Neuron (in vitro differentiated cells): ENCODE results near the gene FOXO3.
"Not testable (repeated sequence)": the region's sequence is repeated elsewhere in the genome, so short reads cannot be mapped to it uniquely, and the experiment has no call there.

Experiments
- H2AFZ ChIP-seq: one replicate; pipeline ENCODE4 v1.6.1; 2013; ENCODE audit warnings: low read depth, mild to moderate bottlenecking, inconsistent platforms, low read length, moderate library complexity
- H3K27me3 ChIP-seq: one replicate; pipeline ENCODE4 v1.6.1; 2013; ENCODE audit warnings: low read length; ENCODE audit not compliant: insufficient read depth
- H3K36me3 ChIP-seq: one replicate; pipeline ENCODE4 v1.6.1; 2013; ENCODE audit warnings: low read length; ENCODE audit not compliant: insufficient read depth
- H3K4me1 ChIP-seq: one replicate; pipeline ENCODE4 v1.6.1; 2013; ENCODE audit warnings: low read length; ENCODE audit not compliant: insufficient read depth
- H3K4me3 ChIP-seq: 2 replicates; pipeline ENCODE4 v1.5.1; 2013; ENCODE audit warnings: mild to moderate bottlenecking, low read length, moderate library complexity
- H3K9me3 ChIP-seq: one replicate; pipeline ENCODE4 v1.6.1; 2013; ENCODE audit warnings: low read length

The FOXO3 gene

DNA sequence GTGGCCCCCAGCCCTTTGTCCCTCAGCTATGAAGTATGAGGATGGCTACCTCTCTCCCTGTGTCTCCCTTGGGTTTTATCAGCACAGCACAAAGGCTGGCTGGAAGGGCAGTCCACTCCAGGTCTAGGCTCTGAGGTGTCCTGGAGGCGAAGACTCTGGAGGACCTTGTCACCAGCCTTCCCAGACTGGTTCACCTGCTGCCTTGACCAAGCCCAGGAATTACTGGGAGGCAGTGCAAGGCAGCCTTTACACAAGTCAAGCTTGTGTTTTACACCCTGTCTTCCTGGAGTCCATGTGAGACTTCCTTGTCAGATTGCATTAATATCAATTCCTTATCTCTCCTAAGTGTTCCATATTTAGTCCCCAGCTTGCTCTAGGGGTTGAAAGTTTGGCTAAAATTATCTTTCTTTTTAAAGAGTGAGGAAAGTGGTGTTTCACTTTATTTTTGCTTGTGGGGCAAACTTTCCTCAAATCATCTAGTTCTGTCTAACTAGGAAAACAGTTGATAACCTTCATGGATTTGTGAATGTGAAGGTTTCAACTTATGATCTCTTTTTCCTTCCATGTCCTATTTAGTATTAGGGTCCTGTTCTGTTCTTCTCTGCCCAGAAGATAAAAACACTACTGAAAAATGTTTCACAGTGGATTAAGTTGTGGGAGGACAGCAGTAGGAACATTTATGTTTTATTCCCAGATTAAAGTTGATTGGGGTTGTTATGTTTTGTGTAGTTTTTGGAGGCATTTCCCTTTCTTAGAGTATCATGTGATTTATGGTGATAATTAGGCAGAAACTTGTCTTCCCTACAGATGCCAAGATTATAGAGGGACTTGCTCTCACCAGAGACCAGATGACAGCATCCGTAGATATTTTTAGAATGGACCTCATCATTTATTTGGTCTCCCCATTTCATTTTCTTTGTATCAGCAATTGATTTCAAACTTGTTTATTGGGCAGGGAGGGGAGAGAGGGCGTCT, 114.8 kb downstream of the FOXO3 start:
- Histone ChIP-seq H3K27me3 (no peaks in the 10 kb centered on the region), H3K9me3 (no peaks in the 10 kb centered on the region), H3K4me3 (no peak overlapping the region), H2AFZ (no peak overlapping the region), H3K36me3 (no peaks in the 10 kb centered on the region), H3K4me1 (no peaks in the 10 kb centered on the region)

DNA sequence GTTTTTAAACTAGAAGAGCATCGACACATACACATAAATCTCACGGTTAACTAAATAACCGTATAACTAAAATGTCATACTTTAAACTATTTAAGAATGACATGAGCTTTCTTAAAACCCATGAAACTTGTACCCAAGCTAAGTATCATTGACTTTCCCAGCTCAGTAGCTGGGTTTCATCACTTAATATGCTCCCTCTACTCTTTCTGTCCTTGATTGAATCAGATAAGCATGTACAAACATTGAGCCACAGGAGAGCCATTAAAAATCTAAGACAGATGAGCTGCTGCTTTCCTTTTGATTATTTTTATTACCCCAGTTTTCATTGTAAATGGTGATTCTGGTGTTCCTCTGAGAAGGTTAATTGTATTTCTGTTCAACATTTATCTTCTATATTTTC, 115.8 kb downstream of the FOXO3 start:
- Histone ChIP-seq H3K36me3 (no peaks in the 10 kb centered on the region), H3K4me3 (no peak overlapping the region), H3K27me3 (no peaks in the 10 kb centered on the region), H3K9me3 (no peaks in the 10 kb centered on the region), H2AFZ (no peak overlapping the region), H3K4me1 (no peaks in the 10 kb centered on the region)

DNA sequence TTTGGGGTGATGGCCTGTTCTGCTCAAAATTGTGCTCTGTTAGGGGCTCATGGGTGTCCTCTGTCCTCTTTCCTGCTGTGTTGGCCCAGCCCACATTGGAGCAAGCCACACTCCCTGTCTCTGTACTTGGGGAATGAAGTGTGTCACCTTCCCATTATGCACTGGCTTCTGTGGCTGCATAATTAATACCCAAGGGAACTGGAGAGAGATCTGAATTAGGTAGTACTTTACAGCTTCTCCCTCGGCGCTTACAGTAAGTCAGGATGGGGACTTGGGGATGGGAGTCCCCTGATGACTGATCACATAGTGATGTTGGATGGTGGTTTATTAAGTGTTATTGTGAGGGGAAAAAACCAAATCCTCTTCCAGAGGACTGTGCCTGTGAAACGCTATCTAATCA, 116.6 kb downstream of the FOXO3 start:
- Histone ChIP-seq H3K27me3 (no peaks in the 10 kb centered on the region), H3K4me1 (no peaks in the 10 kb centered on the region), H3K9me3 (no peaks in the 10 kb centered on the region), H2AFZ (no peak overlapping the region), H3K4me3 (no peak overlapping the region), H3K36me3 (no peaks in the 10 kb centered on the region)

DNA sequence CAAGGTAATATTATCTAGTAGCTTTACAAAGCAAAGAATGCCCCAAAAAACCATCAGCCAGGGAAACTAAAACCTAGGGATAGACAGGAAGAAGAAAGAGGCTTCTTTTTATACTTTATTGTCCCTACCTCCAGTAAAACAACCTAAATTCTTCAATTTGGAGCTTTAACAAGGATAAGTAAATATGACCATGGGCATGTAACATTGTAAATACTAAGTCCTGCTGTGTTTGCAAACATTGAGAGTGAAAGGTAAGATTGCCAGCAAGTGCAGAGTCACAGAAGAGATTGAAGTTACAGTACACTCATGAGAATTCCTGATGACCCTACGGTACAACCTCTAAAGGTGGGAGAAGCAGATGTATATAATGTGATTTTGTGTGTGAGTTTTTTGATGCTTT, 117.2 kb downstream of the FOXO3 start:
- Histone ChIP-seq H3K27me3 (no peaks in the 10 kb centered on the region), H3K4me3 (no peak overlapping the region), H3K4me1 (no peaks in the 10 kb centered on the region), H3K36me3 (no peaks in the 10 kb centered on the region), H2AFZ (no peak overlapping the region), H3K9me3 (no peaks in the 10 kb centered on the region)

DNA sequence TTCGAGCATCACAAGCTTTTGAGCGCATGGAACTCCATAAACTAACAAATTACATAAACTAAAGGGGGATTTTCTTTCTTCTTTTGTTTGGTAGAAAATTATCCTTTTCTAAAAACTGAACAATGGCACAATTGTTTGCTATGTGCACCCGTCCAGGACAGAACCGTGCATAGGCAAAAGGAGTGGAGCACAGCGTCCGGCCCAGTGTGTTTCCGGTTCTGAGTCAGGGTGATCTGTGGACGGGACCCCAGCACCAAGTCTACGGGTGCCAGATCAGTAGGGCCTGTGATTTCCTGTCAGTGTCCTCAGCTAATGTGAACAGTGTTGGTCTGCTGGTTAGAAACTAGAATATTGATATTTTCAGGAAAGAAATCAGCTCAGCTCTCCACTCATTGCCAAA, 119.6 kb downstream of the FOXO3 start:
- not testable (repeated sequence) for H3K36me3 ChIP-seq, H3K4me1 ChIP-seq, H2AFZ ChIP-seq, H3K9me3 ChIP-seq, H3K27me3 ChIP-seq, H3K4me3 ChIP-seq

DNA sequence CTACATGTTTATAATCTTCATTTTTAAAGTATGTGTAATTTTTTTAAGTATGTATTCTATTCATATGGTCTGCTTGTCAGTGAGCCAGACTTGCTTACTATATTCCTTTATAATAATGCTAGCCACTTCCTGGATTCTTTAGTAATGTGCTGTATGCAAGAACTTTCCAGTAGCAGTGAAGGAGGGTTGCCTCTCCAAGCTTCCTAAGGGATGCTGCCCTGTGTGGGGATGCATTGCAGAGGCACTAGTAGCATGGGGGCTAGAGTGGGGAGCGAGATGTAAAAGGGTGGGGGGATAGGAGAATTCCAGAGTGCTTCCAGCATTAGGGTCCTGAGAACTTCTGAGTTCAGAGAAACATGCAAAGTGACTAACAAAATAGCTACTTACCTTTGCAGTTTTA, 121.0 kb downstream of the FOXO3 start:
- H3K4me1 ChIP-seq, H3K27me3 ChIP-seq, H2AFZ ChIP-seq, H3K36me3 ChIP-seq, H3K4me3 ChIP-seq, H3K9me3 ChIP-seq: not testable (repeated sequence)

DNA sequence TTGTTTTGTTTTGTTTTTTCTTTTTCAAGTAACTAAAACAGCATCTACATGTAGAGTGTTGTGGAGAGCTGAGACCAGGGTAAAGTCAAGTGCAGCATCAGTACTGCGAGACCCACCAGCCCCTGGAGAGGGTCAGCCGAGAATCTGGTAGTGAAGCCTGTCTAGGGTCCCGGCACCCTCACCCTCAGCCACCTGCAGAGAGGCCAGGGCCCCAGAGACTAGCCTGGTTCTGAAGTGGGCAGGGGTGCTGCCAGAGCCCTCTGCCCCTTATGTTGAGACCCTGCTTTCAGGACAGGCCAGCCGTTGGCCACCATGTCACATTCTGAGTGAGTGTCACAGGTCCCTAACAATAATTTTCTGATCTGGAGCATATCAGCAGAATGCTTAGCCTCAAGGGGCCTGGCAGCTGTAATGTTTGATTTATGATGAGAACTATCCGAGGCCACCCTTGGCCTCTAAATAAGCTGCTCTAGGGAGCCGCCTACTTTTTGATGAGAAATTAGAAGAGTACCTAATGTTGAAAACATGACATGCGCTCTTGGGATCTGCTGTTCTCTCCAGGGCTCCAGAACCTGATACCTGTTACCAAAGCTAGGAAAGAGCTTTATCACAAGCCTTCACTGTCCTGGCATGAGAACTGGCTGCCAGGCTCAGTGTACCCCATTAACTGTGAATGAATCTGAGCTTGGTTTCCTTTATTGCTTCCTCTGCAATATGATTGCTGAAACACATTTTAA, 121.8 kb downstream of the FOXO3 start:
- H3K4me1 ChIP-seq, H3K27me3 ChIP-seq, H3K9me3 ChIP-seq, H2AFZ ChIP-seq, H3K36me3 ChIP-seq, H3K4me3 ChIP-seq: not testable (repeated sequence)

DNA sequence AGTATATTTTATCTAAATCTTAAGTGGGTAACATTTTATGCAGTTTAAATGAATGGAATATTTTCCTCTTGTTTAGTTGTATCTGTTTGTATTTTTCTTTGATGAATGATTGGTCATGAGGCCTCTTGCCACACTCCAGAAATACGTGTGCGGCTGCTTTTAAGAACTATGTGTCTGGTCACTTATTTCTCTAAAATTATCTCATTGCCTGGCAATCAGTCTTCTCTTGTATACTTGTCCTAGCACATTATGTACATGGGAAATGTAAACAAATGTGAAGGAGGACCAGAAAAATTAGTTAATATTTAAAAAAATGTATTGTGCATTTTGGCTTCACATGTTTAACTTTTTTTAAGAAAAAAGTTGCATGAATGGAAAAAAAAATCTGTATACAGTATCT, 123.3 kb downstream of the FOXO3 start:
- not testable (repeated sequence) for H3K9me3 ChIP-seq, H3K36me3 ChIP-seq, H3K4me3 ChIP-seq, H2AFZ ChIP-seq, H3K4me1 ChIP-seq, H3K27me3 ChIP-seq

DNA sequence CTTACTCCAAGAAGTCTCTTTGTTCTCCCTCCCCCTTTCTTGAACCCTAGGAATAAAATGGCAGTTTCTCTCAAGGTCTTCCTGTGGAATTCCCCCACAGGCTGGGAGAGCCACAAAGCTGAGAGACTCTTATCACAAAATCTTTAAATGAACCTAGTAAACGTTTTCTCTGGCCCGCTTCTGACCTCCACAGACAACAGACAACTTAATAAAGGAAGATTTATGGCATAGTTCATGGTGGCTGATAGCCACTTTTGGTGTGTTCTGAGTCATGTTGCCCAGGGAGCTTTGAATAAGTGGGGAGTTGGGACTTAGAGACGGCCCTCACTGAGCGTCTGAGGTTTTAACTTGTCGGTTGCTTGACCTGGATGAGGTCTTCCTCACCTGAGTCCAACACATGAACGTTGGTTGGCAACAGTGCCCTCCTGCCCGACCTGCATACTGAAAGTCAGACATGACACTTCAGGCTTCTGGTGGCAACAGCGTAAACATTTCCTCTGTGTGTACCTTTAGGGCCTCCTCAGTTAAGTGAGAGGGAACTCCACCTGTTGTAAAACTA, 124.1 kb downstream of the FOXO3 start:
- H2AFZ ChIP-seq = no peak overlapping the region
- no peaks in the 10 kb centered on the region for H3K9me3 ChIP-seq
- H3K27me3 ChIP-seq = no peaks in the 10 kb centered on the region
- no peak overlapping the region for H3K4me3 ChIP-seq
- no peaks in the 10 kb centered on the region for H3K4me1 ChIP-seq
- no peaks in the 10 kb centered on the region for H3K36me3 ChIP-seq

DNA sequence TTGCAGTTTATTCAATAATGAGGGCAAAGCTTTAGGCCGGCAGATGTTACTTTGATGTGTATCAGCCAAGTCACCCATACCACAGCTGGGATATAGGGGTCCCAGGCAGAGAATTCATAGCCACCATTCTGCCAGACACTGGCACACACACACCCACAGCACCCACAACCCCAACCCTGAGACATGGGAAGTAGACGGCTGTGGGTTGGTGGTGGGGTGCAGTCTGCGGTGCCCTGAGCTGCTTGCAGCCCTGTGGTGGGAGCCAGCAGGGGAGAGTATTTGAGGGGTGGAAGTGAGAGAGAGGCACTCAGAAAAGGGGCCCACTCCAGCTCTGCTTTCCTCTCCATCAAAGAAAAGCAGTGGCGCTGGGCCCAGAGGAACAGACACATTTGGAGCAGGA, 125.3 kb downstream of the FOXO3 start:
- no peaks in the 10 kb centered on the region for H3K4me1 ChIP-seq
- H3K36me3 ChIP-seq = no peaks in the 10 kb centered on the region
- no peaks in the 10 kb centered on the region for H3K9me3 ChIP-seq
- no peak overlapping the region for H2AFZ ChIP-seq
- no peak overlapping the region for H3K4me3 ChIP-seq
- H3K27me3 ChIP-seq = no peaks in the 10 kb centered on the region

DNA sequence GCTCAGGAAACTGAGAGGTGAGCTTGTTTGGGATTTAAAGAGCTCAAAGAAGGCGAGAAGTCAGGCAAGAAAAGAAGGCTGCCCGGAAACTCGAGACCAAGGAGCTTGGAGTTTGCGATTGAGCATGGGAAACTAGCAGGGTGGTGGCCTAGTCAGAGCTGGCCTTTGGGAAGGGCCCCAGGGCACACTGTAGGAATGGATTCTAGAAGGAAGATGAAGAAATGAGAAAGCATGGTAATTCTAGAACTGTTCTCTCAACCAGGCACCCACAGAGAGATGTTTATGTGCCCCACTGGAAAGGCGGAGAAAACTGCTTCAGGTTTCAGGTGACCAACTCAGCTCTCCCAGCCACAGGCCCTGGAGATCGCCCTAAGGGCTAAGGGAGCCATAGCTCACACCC, 126.2 kb downstream of the FOXO3 start:
- no peaks in the 10 kb centered on the region for H3K4me1 ChIP-seq
- no peak overlapping the region for H2AFZ ChIP-seq
- H3K4me3 ChIP-seq = no peak overlapping the region
- no peaks in the 10 kb centered on the region for H3K27me3 ChIP-seq
- no peaks in the 10 kb centered on the region for H3K9me3 ChIP-seq
- no peaks in the 10 kb centered on the region for H3K36me3 ChIP-seq

DNA sequence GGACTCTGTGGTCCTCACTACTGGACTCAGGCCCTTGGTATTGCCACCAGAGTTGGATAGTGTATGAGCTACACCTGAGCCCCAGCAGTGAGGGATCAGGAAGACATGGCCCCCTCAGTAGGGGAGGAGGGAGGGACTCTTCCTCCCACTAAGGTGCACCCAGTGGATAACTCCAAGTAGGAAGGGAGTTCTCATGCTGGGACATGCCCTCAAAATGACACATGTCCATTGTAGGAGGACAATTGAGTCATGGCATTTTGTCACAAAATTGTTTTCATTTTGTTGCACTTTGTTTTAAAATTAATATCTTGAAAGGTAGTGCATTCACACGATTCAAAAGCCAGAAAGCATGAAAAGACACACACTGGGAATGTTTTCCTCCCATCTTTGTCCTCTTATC, 127.2 kb downstream of the FOXO3 start:
- Histone ChIP-seq H2AFZ (no peak overlapping the region), H3K27me3 (no peaks in the 10 kb centered on the region), H3K4me3 (no peak overlapping the region), H3K4me1 (no peaks in the 10 kb centered on the region), H3K36me3 (no peaks in the 10 kb centered on the region), H3K9me3 (no peaks in the 10 kb centered on the region)
